DLD1 (cell line): ENCODE measurements around the gene LTO1.

Experiments
- in situ Hi-C: cut with HindIII; loops from 2 replicates; pipeline ENCODE4 v1.10.0; 2017; ENCODE audit warnings: low sequenced_read_pairs

LTO1 gene

GRCh38 chr11:69674886-69675714 is at the start of gene LTO1:
TSS of gene LTO1 (minus strand) at chr11:69675353. CDS start at chr11:69675239, 114 bp downstream.
- in situ Hi-C loops = loop anchor here (25.0 kb wide), 2 partner anchors 263 to 438 kb away; no protein-coding TSS in a partner anchor

- in situ Hi-C loops = no loop called here
Measured at GRCh38 chr11:69721745-69722144, 46.6 kb upstream of the LTO1 start.

- in situ Hi-C loops = no loop called here
Measured at GRCh38 chr11:69721106-69721505, 46.0 kb upstream of the LTO1 start.

GRCh38 chr11:69718912-69719311 is 43.8 kb upstream of the LTO1 start:
- in situ Hi-C loops = no loop called here

GRCh38 chr11:69718147-69718546 is 43.0 kb upstream of the LTO1 start:
- in situ Hi-C loops = no loop called here

- in situ Hi-C loops = no loop called here
Measured at GRCh38 chr11:69716891-69717747, 42.0 kb upstream of the LTO1 start.

- in situ Hi-C loops = no loop called here
Measured at GRCh38 chr11:69716099-69716498, 40.9 kb upstream of the LTO1 start.

- in situ Hi-C loops = no loop called here
Measured at GRCh38 chr11:69715446-69715845, 40.3 kb upstream of the LTO1 start.

GRCh38 chr11:69711822-69712801 is 37.0 kb upstream of the LTO1 start:
- in situ Hi-C loops = no loop called here

GRCh38 chr11:69708736-69709401 is 33.7 kb upstream of the LTO1 start:
- in situ Hi-C loops = no loop called here

- in situ Hi-C loops = no loop called here
Measured at GRCh38 chr11:69707176-69707575, 32.0 kb upstream of the LTO1 start.

GRCh38 chr11:69705901-69706787 is 31.0 kb upstream of the LTO1 start:
- in situ Hi-C loops = no loop called here

GRCh38 chr11:69705351-69705811 is 30.2 kb upstream of the LTO1 start:
- in situ Hi-C loops = no loop called here

- in situ Hi-C loops = no loop called here
Measured at GRCh38 chr11:69704508-69705253, 29.5 kb upstream of the LTO1 start.

- in situ Hi-C loops = no loop called here
Measured at GRCh38 chr11:69703768-69704507, 28.8 kb upstream of the LTO1 start, which contains the start of gene FGF19. TSS of gene FGF19 (minus strand) at chr11:69704022. CDS start at chr11:69703876, 146 bp downstream.

GRCh38 chr11:69703453-69703767 is 28.3 kb upstream of the LTO1 start:
- in situ Hi-C loops = no loop called here

GRCh38 chr11:69702769-69703452 is 27.8 kb upstream of the LTO1 start:
- in situ Hi-C loops = no loop called here
